ENCODE results near the gene WBP11. TPM values are rescaled to one million over a fixed set of nuclear protein-coding genes. Genes with fewer than 3 reads are reported as not detected.
"Not testable (repeated sequence)": the region's sequence is repeated elsewhere in the genome, so short reads cannot be mapped to it uniquely, and the experiment has no call there.

The WBP11 gene
- total RNA-seq, 4 donors from 2014 or later, result 9.5 to 44.0 (median 15.3) TPM

GRCh38 chr12:14767617-14768016 is 35.7 kb downstream of the WBP11 start:
- intact Hi-C loops (cut with DNase I; ENCODE audit: low total_unique reads), result no loop called here
- no peaks in the 10 kb centered on the region for H3K4me1 ChIP-seq
- H3K36me3 ChIP-seq, result no peaks in the 10 kb centered on the region
- no peak for DNase-seq
- no peaks in the 10 kb centered on the region for H3K9me3 ChIP-seq
- TF ChIP-seq POLR2A (IDR thresholded peaks at IDR 0.05) (no peak), CTCF (IDR thresholded peaks at IDR 0.05) (no peak)
- no peaks in the 10 kb centered on the region for H3K27me3 ChIP-seq
- no peak overlapping the region for H3K4me3 ChIP-seq
- H3K27ac ChIP-seq, result no peak overlapping the region

GRCh38 chr12:14766649-14767215 is 36.5 kb downstream of the WBP11 start:
- Histone ChIP-seq H3K36me3 (no peaks in the 10 kb centered on the region), H3K9me3 (peaks cover 0 to 4% of the 10 kb centered on the region in 2 donors), H3K4me3 (no peak overlapping the region), H3K27ac (no peak overlapping the region), H3K4me1 (no peaks in the 10 kb centered on the region), H3K27me3 (no peaks in the 10 kb centered on the region)
- DNase-seq, result no peak
- TF ChIP-seq CTCF (IDR thresholded peaks at IDR 0.05) (no peak), POLR2A (IDR thresholded peaks at IDR 0.05) (no peak)
- intact Hi-C loops (cut with DNase I; ENCODE audit: low total_unique reads), result no loop called here

GRCh38 chr12:14766020-14766419 is 37.3 kb downstream of the WBP11 start:
- DNase-seq; H3K27ac ChIP-seq; H3K36me3 ChIP-seq; H3K4me1 ChIP-seq; H3K27me3 ChIP-seq; H3K9me3 ChIP-seq; H3K4me3 ChIP-seq; intact Hi-C loops (cut with DNase I; ENCODE audit: low total_unique reads): not testable (repeated sequence)

GRCh38 chr12:14765398-14765797 is 37.9 kb downstream of the WBP11 start:
- intact Hi-C loops (cut with DNase I; ENCODE audit: low total_unique reads), result no loop called here
- no peak overlapping the region for H3K27ac ChIP-seq
- no peak for DNase-seq
- H3K9me3 ChIP-seq, result peaks cover 0 to 4% of the 10 kb centered on the region in 2 donors
- no peaks in the 10 kb centered on the region for H3K36me3 ChIP-seq
- no peaks in the 10 kb centered on the region for H3K4me1 ChIP-seq
- no peak overlapping the region for H3K4me3 ChIP-seq
- TF ChIP-seq POLR2A (IDR thresholded peaks at IDR 0.05) (no peak), CTCF (IDR thresholded peaks at IDR 0.05) (no peak)
- no peaks in the 10 kb centered on the region for H3K27me3 ChIP-seq

- intact Hi-C loops (cut with DNase I; ENCODE audit: low total_unique reads); H3K36me3 ChIP-seq: not testable (repeated sequence)
Measured at GRCh38 chr12:14759711-14760280, 43.5 kb downstream of the WBP11 start.

GRCh38 chr12:14756334-14757143 is 46.7 kb downstream of the WBP11 start:
- intact Hi-C loops (cut with DNase I; ENCODE audit: low total_unique reads), result no loop called here
- H3K27ac ChIP-seq, result no peak overlapping the region
- TF ChIP-seq POLR2A (IDR thresholded peaks at IDR 0.05), result no peak
- no peak for TF ChIP-seq CTCF (IDR thresholded peaks at IDR 0.05)
- H3K4me3 ChIP-seq, result no peak overlapping the region
- peaks cover 0 to 3% of the 10 kb centered on the region in 2 donors for H3K9me3 ChIP-seq
- no peaks in the 10 kb centered on the region for H3K36me3 ChIP-seq
- no peak for DNase-seq
- no peaks in the 10 kb centered on the region for H3K27me3 ChIP-seq
- no peaks in the 10 kb centered on the region for H3K4me1 ChIP-seq

More at GRCh38 chr12:14759711-14760280, 43.5 kb downstream of the WBP11 start:
- not testable (repeated sequence) for DNase-seq, H3K4me3 ChIP-seq, H3K27ac ChIP-seq, H3K27me3 ChIP-seq, H3K4me1 ChIP-seq, H3K9me3 ChIP-seq

Data from uterus (tissue), 4 donors.